ENCODE results near the gene SERHL2. TPM values are rescaled to one million over a fixed set of nuclear protein-coding genes. Genes with fewer than 3 reads are reported as not detected.
"Not testable (repeated sequence)": the region's sequence is repeated elsewhere in the genome, so short reads cannot be mapped to it uniquely, and the experiment has no call there.

The SERHL2 gene
- total RNA-seq, 2 donors from 2014 or later = 1.1 to 1.7 TPM

GRCh38 chr22:42528591-42529307 lies 25.0 kb upstream of the SERHL2 start:
- no peak overlapping the region for H3K9ac ChIP-seq (ENCODE audit: low read depth in 2 of 2, low read length in 2 of 2)
- H3K27ac ChIP-seq = no peak overlapping the region
- intact Hi-C loops (cut with DNase I) = no loop called here
- H3K9me3 ChIP-seq = no peaks in the 10 kb centered on the region
- H3K36me3 ChIP-seq = no peaks in the 10 kb centered on the region
- H3K4me3 ChIP-seq = no peak overlapping the region
- TF ChIP-seq CTCF (IDR thresholded peaks at IDR 0.05) = no peak
- H3K27me3 ChIP-seq = no peaks in the 10 kb centered on the region
- no peaks in the 10 kb centered on the region for H3K4me1 ChIP-seq
- no peak for DNase-seq

GRCh38 chr22:42529435-42529834 lies 24.3 kb upstream of the SERHL2 start:
- H3K27me3 ChIP-seq; DNase-seq; intact Hi-C loops (cut with DNase I); H3K4me3 ChIP-seq; H3K36me3 ChIP-seq; H3K4me1 ChIP-seq; H3K27ac ChIP-seq; H3K9me3 ChIP-seq; H3K9ac ChIP-seq (ENCODE audit: low read depth in 2 of 2, low read length in 2 of 2): not testable (repeated sequence)

DNA sequence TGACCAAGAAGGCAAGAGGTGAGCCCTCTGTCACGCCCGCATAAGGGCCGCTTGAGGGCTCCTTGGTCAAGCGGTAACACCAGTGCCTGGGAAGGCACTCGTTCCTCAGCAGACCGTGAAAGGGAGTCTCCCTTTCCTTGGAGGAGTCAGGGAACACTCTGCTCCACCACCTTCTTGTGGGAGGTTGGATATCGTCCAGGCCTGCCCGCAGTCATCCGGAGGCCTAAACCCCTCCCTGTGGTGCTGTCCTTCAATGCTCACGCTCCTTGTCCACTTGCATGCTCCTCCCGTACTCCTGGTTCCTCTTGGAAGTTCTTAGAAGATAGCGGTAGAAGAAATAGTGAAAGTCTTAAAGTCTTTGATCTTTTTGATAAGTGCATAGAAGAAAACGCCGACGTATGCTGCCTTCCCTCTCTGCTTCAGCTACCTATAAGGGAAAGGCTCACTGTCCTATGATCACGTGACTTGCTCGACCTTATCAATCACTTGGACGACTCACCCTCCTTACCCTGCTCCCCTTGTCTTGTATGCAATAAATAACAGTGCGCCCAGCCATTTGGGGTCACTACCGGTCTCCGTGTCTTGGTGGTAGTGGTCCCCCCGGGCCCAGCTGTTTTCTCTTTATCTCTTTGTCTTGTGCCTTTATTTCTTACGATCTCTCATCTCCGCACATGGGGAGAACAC lies 22.2 kb upstream of the SERHL2 start:
- H3K4me1 ChIP-seq; H3K27me3 ChIP-seq; H3K27ac ChIP-seq; H3K9ac ChIP-seq (ENCODE audit: low read depth in 2 of 2, low read length in 2 of 2); H3K9me3 ChIP-seq; H3K4me3 ChIP-seq; DNase-seq; H3K36me3 ChIP-seq; intact Hi-C loops (cut with DNase I): not testable (repeated sequence)

GRCh38 chr22:42533638-42533977 lies 20.1 kb upstream of the SERHL2 start:
- Histone ChIP-seq H3K4me1 (no peaks in the 10 kb centered on the region), H3K36me3 (no peaks in the 10 kb centered on the region), H3K27me3 (no peaks in the 10 kb centered on the region), H3K9me3 (no peaks in the 10 kb centered on the region), H3K9ac (ENCODE audit: low read depth in 2 of 2, low read length in 2 of 2) (no peak overlapping the region), H3K27ac (no peak overlapping the region), H3K4me3 (no peak overlapping the region)
- intact Hi-C loops (cut with DNase I) = no loop called here
- DNase-seq = no peak
- TF ChIP-seq CTCF (IDR thresholded peaks at IDR 0.05) = no peak

DNA sequence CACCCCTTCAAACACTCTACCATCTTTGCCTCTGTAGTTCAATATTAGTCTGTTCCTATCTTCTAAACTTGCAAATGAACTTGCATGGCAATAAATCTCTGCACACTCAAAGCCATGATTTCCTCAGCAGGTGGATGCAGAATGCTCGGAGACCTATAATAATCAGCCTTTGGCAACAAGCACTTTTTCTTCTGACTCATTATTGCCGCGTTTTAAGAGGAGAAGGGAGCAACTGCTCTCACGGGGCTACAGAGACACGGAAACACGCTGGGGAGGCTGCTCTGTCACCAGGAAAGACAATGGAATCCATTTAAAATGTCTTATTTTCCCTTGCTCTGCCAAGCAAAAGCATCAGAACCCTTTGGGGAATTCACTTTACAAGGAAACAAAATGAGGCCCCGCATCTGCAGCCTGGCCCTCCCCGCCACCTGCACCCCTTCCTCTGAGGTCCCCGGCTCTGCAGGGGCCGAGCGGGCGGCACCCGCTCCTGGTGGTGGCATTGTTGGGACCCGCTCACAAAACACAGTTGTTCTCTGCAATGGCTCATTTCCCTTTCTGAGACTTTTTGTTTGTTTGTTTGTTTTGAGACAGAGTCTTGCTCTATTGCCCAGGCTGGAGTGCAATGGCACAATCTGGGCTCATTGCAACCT lies 18.5 kb upstream of the SERHL2 start:
- H3K27me3 ChIP-seq; H3K4me3 ChIP-seq; H3K4me1 ChIP-seq; DNase-seq; H3K9ac ChIP-seq (ENCODE audit: low read depth in 2 of 2, low read length in 2 of 2); H3K36me3 ChIP-seq; H3K9me3 ChIP-seq; H3K27ac ChIP-seq; intact Hi-C loops (cut with DNase I): not testable (repeated sequence)

- Histone ChIP-seq H3K27me3 (no peaks in the 10 kb centered on the region), H3K4me3 (no peak overlapping the region), H3K9ac (ENCODE audit: low read depth in 2 of 2, low read length in 2 of 2) (no peak overlapping the region), H3K27ac (no peak overlapping the region), H3K36me3 (no peaks in the 10 kb centered on the region), H3K9me3 (no peaks in the 10 kb centered on the region), H3K4me1 (no peaks in the 10 kb centered on the region)
- intact Hi-C loops (cut with DNase I) = no loop called here
- DNase-seq = no peak
- TF ChIP-seq CTCF (IDR thresholded peaks at IDR 0.05) = no peak
Measured at GRCh38 chr22:42536166-42536565, 17.6 kb upstream of the SERHL2 start.

GRCh38 chr22:42536634-42537033 lies 17.1 kb upstream of the SERHL2 start:
- intact Hi-C loops (cut with DNase I) = not testable (repeated sequence)

DNA sequence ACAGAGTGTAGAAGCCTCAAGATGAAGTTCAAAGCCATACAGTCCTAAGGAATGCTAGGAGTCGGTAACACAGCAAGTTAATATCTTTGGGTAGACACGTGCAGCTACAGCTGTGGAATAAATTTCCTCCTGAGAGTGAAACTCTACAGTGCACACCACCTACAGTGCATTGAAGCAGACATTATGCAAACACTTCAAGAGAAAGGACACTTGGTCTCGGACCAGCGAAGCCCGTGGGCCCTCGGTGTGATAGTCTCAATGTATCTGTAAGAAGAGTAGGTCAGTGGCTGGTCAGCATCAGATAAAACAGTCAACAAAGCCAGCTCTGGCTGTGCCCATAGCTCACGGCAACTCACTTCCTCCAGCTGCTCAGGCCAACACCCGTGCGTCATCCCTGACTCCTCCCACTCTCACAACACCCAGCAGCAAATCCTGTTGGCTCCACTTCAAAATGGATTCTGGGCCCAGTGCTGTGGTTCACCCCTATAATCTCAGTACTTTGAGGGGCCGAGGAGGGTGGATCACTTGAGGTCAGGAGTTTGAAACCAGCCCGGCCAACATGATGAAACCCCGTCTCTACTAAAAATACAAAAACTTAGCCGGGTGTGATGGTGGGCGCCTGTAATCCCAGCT lies 16.4 kb upstream of the SERHL2 start:
- intact Hi-C loops (cut with DNase I); H3K4me1 ChIP-seq; H3K36me3 ChIP-seq; H3K4me3 ChIP-seq; DNase-seq; H3K27me3 ChIP-seq; H3K9me3 ChIP-seq; H3K9ac ChIP-seq (ENCODE audit: low read depth in 2 of 2, low read length in 2 of 2): not testable (repeated sequence)
- H3K27ac ChIP-seq = peak overlapping the region; percentile 35

More at GRCh38 chr22:42536634-42537033, 17.1 kb upstream of the SERHL2 start:
- H3K27ac ChIP-seq; H3K4me1 ChIP-seq; H3K27me3 ChIP-seq; H3K36me3 ChIP-seq; H3K4me3 ChIP-seq; H3K9ac ChIP-seq (ENCODE audit: low read depth in 2 of 2, low read length in 2 of 2); H3K9me3 ChIP-seq; DNase-seq: not testable (repeated sequence)

DNA sequence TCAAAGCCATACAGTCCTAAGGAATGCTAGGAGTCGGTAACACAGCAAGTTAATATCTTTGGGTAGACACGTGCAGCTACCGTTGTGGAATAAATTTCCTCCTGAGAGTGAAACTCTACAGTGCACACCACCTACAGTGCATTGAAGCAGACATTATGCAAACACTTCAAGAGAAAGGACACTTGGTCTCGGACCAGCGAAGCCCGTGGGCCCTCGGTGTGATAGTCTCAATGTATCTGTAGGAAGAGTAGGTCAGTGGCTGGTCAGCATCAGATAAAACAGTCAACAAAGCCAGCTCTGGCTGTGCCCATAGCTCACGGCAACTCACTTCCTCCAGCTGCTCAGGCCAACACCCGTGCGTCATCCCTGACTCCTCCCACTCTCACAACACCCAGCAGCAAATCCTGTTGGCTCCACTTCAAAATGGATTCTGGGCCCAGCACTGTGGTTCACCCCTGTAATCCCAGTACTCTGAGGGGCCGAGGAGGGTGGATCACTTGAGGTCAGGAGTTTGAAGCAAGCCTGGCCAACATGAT lies 14.5 kb upstream of the SERHL2 start:
- peak overlapping the region; percentile 55 for H3K27ac ChIP-seq
- H3K9ac ChIP-seq (ENCODE audit: low read depth in 2 of 2, low read length in 2 of 2); intact Hi-C loops (cut with DNase I): not testable (repeated sequence)

More for the DNA sequence above, 14.5 kb upstream of the SERHL2 start:
- H3K4me1 ChIP-seq, H3K36me3 ChIP-seq, H3K27me3 ChIP-seq, DNase-seq, H3K9me3 ChIP-seq, H3K4me3 ChIP-seq: not testable (repeated sequence)

All from colonic mucosa (tissue), 4 donors.